IMR-90 (cell line): ENCODE measurements around the gene ABAT. TPM values are rescaled to one million over a fixed set of nuclear protein-coding genes. Genes with fewer than 3 reads are reported as not detected.

Source experiments
- microRNA-seq, 2 experiments: library from miRNA; stranded (forward) in 1 of 2; unstranded in 1 of 2; fragments of 10-50 nt in 1 of 2; fragments of <30 nt in 1 of 2; gene quantifications in 1 of 2; microRNA quantifications in 1 of 2; one replicate each; pipeline versions ENCODE3 to v1.1.0; 2013 to 2020; ENCODE audit not compliant: insufficient read depth in 1 of 2, insufficient read length in 1 of 2, unreplicated experiment in 1 of 2
- polyA plus RNA-seq, 3 experiments: library from polyadenylated mRNA; depleted of rRNA; stranded (reverse); fragments of >200 nt; gene quantifications; 2 replicates each; pipeline ENCODE4 v1.2.3, GENCODE V29; 2012; ENCODE audit warnings: low replicate concordance in 1 of 3
- small RNA-seq, 5 experiments: library from RNA; depleted of rRNA; stranded (forward); fragments of <200 nt; gene quantifications; one replicate each; pipeline ENCODE3, GENCODE V24; 2012
- total RNA-seq: library from RNA; depleted of rRNA; stranded (reverse); fragments of >200 nt; gene quantifications from 2 replicates; pipeline ENCODE4 v1.2.3, GENCODE V29; 2012; rRNA removed

The ABAT gene
- total and polyA plus RNA-seq, 2 of the 4 experiments (the other 2 are of a cell fraction): 4.5 to 6.9 TPM

Small RNA genes within 50 kb of the gene (microRNA-seq; reads per million reads assigned to microRNA genes)
- not detected for gene AC007224.1 (ENCODE audit: insufficient read depth, insufficient read length)
- not detected for gene RN7SL743P (ENCODE audit: insufficient read depth, insufficient read length)
- gene RNU7-63P (ENCODE audit: insufficient read depth, insufficient read length): not detected

Small RNA genes within 50 kb of the gene (small RNA-seq; reads per million reads assigned to genes)
- gene AC007224.1 (0 reads per million in 5 experiments), gene RN7SL743P (0 reads per million in 5 experiments), gene RNU7-63P (0 reads per million in 5 experiments)

Other genes starting within 250 kb of the ABAT start
- gene TMEM114, start 84.1 kb upstream of the ABAT start, total RNA-seq: not detected in 2 replicates
- not detected in 2 replicates for gene TMEM114, start 84.1 kb upstream of the ABAT start, polyA plus RNA-seq (2012; rRNA removed)
- 27.2 and 38.3 TPM in 2 replicates for gene METTL22, start 52.9 kb upstream of the ABAT start, total RNA-seq
- 51.2 and 55.5 TPM in 2 replicates for gene METTL22, start 52.9 kb upstream of the ABAT start, polyA plus RNA-seq (2012; rRNA removed)
- gene TMEM186, start 123.0 kb downstream of the ABAT start, total RNA-seq: 5.7 and 5.8 TPM in 2 replicates
- 6.0 and 6.8 TPM in 2 replicates for gene TMEM186, start 123.0 kb downstream of the ABAT start, polyA plus RNA-seq (2012; rRNA removed)
- gene PMM2, start 123.2 kb downstream of the ABAT start, total RNA-seq: 25.8 and 36.1 TPM in 2 replicates
- gene PMM2, start 123.2 kb downstream of the ABAT start, polyA plus RNA-seq (2012; rRNA removed): 38.8 and 38.9 TPM in 2 replicates
- gene CARHSP1, start 194.4 kb downstream of the ABAT start, total RNA-seq: 96.4 and 138 TPM in 2 replicates
- gene CARHSP1, start 194.4 kb downstream of the ABAT start, polyA plus RNA-seq (2012; rRNA removed): 121 and 150 TPM in 2 replicates
- not detected in 2 replicates for gene LITAFD, start 207.7 kb downstream of the ABAT start, total RNA-seq
- gene LITAFD, start 207.7 kb downstream of the ABAT start, polyA plus RNA-seq (2012; rRNA removed): not detected in 2 replicates